HepG2 (cell line): ENCODE results near the gene DCD. TPM values are rescaled to one million over a fixed set of nuclear protein-coding genes. Genes with fewer than 3 reads are reported as not detected.

Experiments
- ATAC-seq: fragments of 200-7000 bp; cut with Tn5 transposase; 3 replicates; pipeline ENCODE4 v1.9.1; 2020; ENCODE audit warnings: mild to moderate bottlenecking, moderate library complexity
- BruUV-seq: library from RNA; stranded (reverse); fragments of 400-500 nt; replicated peaks from 2 replicates; lab custom pipeline; 2021; lab: Mats Ljungman, UMichigan
- CTCF ChIA-PET: fragments of 300-600 bp; formaldehyde crosslinking; extraction: SDS; loops from one replicate; lab custom pipeline; 2021; ENCODE audit warnings: low total read pairs, inconsistent platforms, low intra/inter-chr PET ratio; lab: Yijun Ruan, JAX
- POLR2A ChIA-PET: fragments of 350-600 bp; sonication (Branson Sonifier 250); formaldehyde crosslinking; loops from one replicate; lab custom pipeline; 2020; ENCODE audit warnings: antibody characterized with exemption, inconsistent platforms; lab: Yijun Ruan, JAX
- DNase-seq: peaks from one replicate; pipeline ENCODE4 v3.0.0-alpha.2; 2015; ENCODE audit warnings: low spot score
- FAIRE-seq: peaks from 3 replicates; lab custom pipeline; 2011; peaks lifted over from hg19 to GRCh38; lab: Jason Lieb, UNC
- H2AFZ ChIP-seq: one replicate; pipeline ENCODE4 v1.6.1; 2011; ENCODE audit warnings: low read length, inconsistent platforms
- H3K27ac ChIP-seq: fragments of 300-600 bp; 3 replicates; pipeline ENCODE4 v1.8.0; 2011; ENCODE audit warnings: mixed run types, mild to moderate bottlenecking, mixed read lengths, low read length, inconsistent platforms; ENCODE audit not compliant: insufficient read depth; ENCODE audit errors: extremely low read length
- H3K27me3 ChIP-seq, 2 experiments: fragments of 200-600 bp in 1 of 2; 2 replicates in 1 of 2; 3 replicates in 1 of 2; pipeline versions ENCODE4 v1.6.0 to v1.8.0; 2011; ENCODE audit warnings: low read length in 2 of 2, mild to moderate bottlenecking in 2 of 2, moderate library complexity in 2 of 2, inconsistent platforms in 1 of 2; ENCODE audit not compliant: insufficient read depth in 2 of 2, control insufficient read depth in 1 of 2
- H3K36me3 ChIP-seq, 2 experiments: fragments of 200-600 bp in 1 of 2; replicated peaks in 1 of 2; 2 replicates in 1 of 2; 3 replicates in 1 of 2; pipeline versions ENCODE4 v1.5.1 to v1.8.0; 2011; ENCODE audit warnings: low read length in 2 of 2, inconsistent platforms in 1 of 2; ENCODE audit not compliant: insufficient read depth in 2 of 2, control insufficient read depth in 1 of 2
- H3K4me1 ChIP-seq: 2 replicates; pipeline ENCODE4 v1.5.1; 2012; ENCODE audit warnings: low read length, inconsistent platforms; ENCODE audit not compliant: insufficient read depth
- H3K4me2 ChIP-seq: 2 replicates; pipeline ENCODE4 v1.6.0; 2011; ENCODE audit warnings: low read depth, low read length, inconsistent platforms
- H3K4me3 ChIP-seq, 3 experiments: fragments of 200-600 bp in 1 of 3; sonication (generic), shearing (Covaris generic) in 1 of 3; replicated peaks in 1 of 3; 2 replicates each; pipeline ENCODE4 v1.5.1; 2011 to 2016; ENCODE audit warnings: low read length in 3 of 3, inconsistent platforms in 2 of 3, low read depth in 2 of 3, mild to moderate bottlenecking in 2 of 3, control low read depth in 1 of 3, mixed read lengths in 1 of 3; ENCODE audit not compliant: insufficient read depth in 1 of 3
- H3K79me2 ChIP-seq: one replicate; pipeline ENCODE4 v1.6.1; 2011; ENCODE audit warnings: low read length, inconsistent platforms; ENCODE audit not compliant: insufficient read depth
- H3K9ac ChIP-seq: 2 replicates; pipeline ENCODE4 v1.6.0; 2011; ENCODE audit warnings: mild to moderate bottlenecking, low read depth, low read length, inconsistent platforms; ENCODE audit not compliant: insufficient read depth
- H3K9me3 ChIP-seq: 2 replicates; pipeline ENCODE4 v1.5.1; 2012; ENCODE audit warnings: mild to moderate bottlenecking, low read length
- H4K20me1 ChIP-seq: 2 replicates; pipeline ENCODE4 v1.6.0; 2011; ENCODE audit warnings: inconsistent platforms, mild to moderate bottlenecking, low read length, moderate library complexity; ENCODE audit not compliant: insufficient read depth
- CCAR2 ChIP-seq: fragments of 200-400 bp; formaldehyde crosslinking; optimal IDR thresholded peaks from 2 replicates; pipeline ENCODE3; 2018; ENCODE audit warnings: low read depth, mild to moderate bottlenecking, low read length, moderate library complexity
- CREM ChIP-seq, 2 experiments: sonication (generic) in 1 of 2; formaldehyde crosslinking in 1 of 2; IDR thresholded peaks; 2 replicates each; pipeline versions ENCODE4 v1.4.0 to v1.6.1; 2016 to 2020; ENCODE audit warnings: antibody characterized with exemption in 1 of 2, mild to moderate bottlenecking in 1 of 2, missing genetic modification reagents in 1 of 2
- EED ChIP-seq: sonication (generic); formaldehyde crosslinking; IDR thresholded peaks from 2 replicates; pipeline ENCODE4 v1.5.0; 2020; ENCODE audit warnings: mild to moderate bottlenecking, missing genetic modification reagents
- PAWR ChIP-seq: sonication (generic); formaldehyde crosslinking; IDR thresholded peaks from 2 replicates; pipeline ENCODE4 v1.4.0; 2020; ENCODE audit warnings: missing genetic modification reagents, mild to moderate bottlenecking, borderline replicate concordance
- PAX8 ChIP-seq: sonication (generic); formaldehyde crosslinking; IDR thresholded peaks from 2 replicates; pipeline ENCODE4 v1.8.0; 2022; ENCODE audit warnings: mild to moderate bottlenecking, missing genetic modification reagents, borderline replicate concordance
- SKI ChIP-seq: fragments of 450-650 bp; IDR thresholded peaks from one replicate; pipeline ENCODE4 v1.6.1; 2018; ENCODE audit warnings: mild to moderate bottlenecking; ENCODE audit not compliant: partially characterized antibody
- TCF12 ChIP-seq, 2 experiments: fragments of 450-650 bp in 1 of 2; sonication (generic) in 1 of 2; formaldehyde crosslinking in 1 of 2; IDR thresholded peaks; 2 replicates each; pipeline versions ENCODE4 v1.6.1 to v1.8.0; 2017 to 2022; ENCODE audit warnings: antibody characterized with exemption in 1 of 2, mild to moderate bottlenecking in 1 of 2, missing genetic modification reagents in 1 of 2, moderate library complexity in 1 of 2
- ZBTB42 ChIP-seq: sonication (generic); formaldehyde crosslinking; IDR thresholded peaks from 2 replicates; pipeline ENCODE4 v1.5.0; 2020; ENCODE audit warnings: mild to moderate bottlenecking, missing genetic modification reagents
- ZNF562 ChIP-seq: sonication (generic); formaldehyde crosslinking; IDR thresholded peaks from 2 replicates; pipeline ENCODE4 v1.8.0; 2022; ENCODE audit warnings: missing genetic modification reagents, borderline replicate concordance
- ZNF883 ChIP-seq: sonication (generic); formaldehyde crosslinking; IDR thresholded peaks from 2 replicates; pipeline ENCODE4 v1.5.1; 2020; ENCODE audit warnings: mild to moderate bottlenecking, missing genetic modification reagents; ENCODE audit errors: not compliant biosample characterization
- WGBS: methylation state at CpG from one replicate; pipeline ENCODE4 v1.1.6; 2017; ENCODE audit warnings: low lambda C conversion rate; 5-methylcytosine and 5-hydroxymethylcytosine counted together
- in situ Hi-C: cut with HindIII; loops from 2 replicates; pipeline ENCODE4 v1.10.0; 2017; ENCODE audit warnings: low pct_unique_long_range_greater_than_20kb; ENCODE audit not compliant: extremely low pct_ligation_motif_present
- intact Hi-C: fragments of 100-400 bp; cut with micrococcal nuclease; formaldehyde crosslinking; loops from one replicate; pipeline ENCODE4 v1.10.0; 2022; ENCODE audit not compliant: unreplicated experiment
- polyA plus RNA-seq, 8 experiments: library from polyadenylated mRNA; depleted of rRNA in 3 of 8; stranded (reverse) in 7 of 8; unstranded in 1 of 8; fragments of >200 nt; fragmentation: Illumina TruSeq in 4 of 8; extraction: Trizol in 4 of 8; gene quantifications; 2 replicates each; pipeline versions ENCODE4 v1.2.1 to v1.2.3, GENCODE V29; 2011 to 2016; ENCODE audit warnings: low read depth in 4 of 8, missing spikeins in 1 of 8, mixed read lengths in 1 of 8; ENCODE audit not compliant: insufficient read depth in 1 of 8
- total RNA-seq, 5 experiments: library from RNA; depleted of rRNA; stranded (reverse); fragments of >200 nt; fragmentation: Illumina TruSeq; extraction: Trizol; gene quantifications; 2 replicates each; pipeline ENCODE4 v1.2.3, GENCODE V29; 2016; ENCODE audit warnings: low read depth in 1 of 5
- TF ChIP-seq, protein P1 (sequence below): sonication (generic); formaldehyde crosslinking; IDR thresholded peaks from 2 replicates; pipeline ENCODE4 v1.5.0; 2020; ENCODE audit warnings: missing genetic modification reagents
- TF ChIP-seq, protein P2 (sequence below): sonication (generic); formaldehyde crosslinking; IDR thresholded peaks from 2 replicates; pipeline ENCODE4 v1.4.0; 2020; ENCODE audit warnings: missing genetic modification reagents
- TF ChIP-seq, protein P3 (sequence below): sonication (generic); formaldehyde crosslinking; IDR thresholded peaks from 2 replicates; pipeline ENCODE4 v1.4.0; 2020; ENCODE audit warnings: missing genetic modification reagents
- TF ChIP-seq, protein P4 (sequence below): IDR thresholded peaks from 2 replicates; pipeline ENCODE4 v1.6.1; 2012; ENCODE audit warnings: inconsistent platforms
- TF ChIP-seq, protein P5 (sequence below): sonication (generic); formaldehyde crosslinking; IDR thresholded peaks from 2 replicates; pipeline ENCODE4 v1.4.0; 2020; ENCODE audit warnings: missing genetic modification reagents, mild to moderate bottlenecking, borderline replicate concordance
- TF ChIP-seq, protein P6 (sequence below): sonication (generic); formaldehyde crosslinking; IDR thresholded peaks from 2 replicates; pipeline ENCODE4 v1.4.0; 2020; ENCODE audit warnings: mild to moderate bottlenecking, missing genetic modification reagents
- TF ChIP-seq, protein P7 (sequence below): sonication (generic); formaldehyde crosslinking; IDR thresholded peaks from 2 replicates; pipeline ENCODE4 v1.5.1; 2020; ENCODE audit warnings: missing genetic modification reagents, mild to moderate bottlenecking, borderline replicate concordance

Gene DCD
- total and polyA plus RNA-seq, 2 of the 13 experiments (the other 11 are each of a cell fraction or from before 2014, with no cell fraction given): not detected

DNA sequence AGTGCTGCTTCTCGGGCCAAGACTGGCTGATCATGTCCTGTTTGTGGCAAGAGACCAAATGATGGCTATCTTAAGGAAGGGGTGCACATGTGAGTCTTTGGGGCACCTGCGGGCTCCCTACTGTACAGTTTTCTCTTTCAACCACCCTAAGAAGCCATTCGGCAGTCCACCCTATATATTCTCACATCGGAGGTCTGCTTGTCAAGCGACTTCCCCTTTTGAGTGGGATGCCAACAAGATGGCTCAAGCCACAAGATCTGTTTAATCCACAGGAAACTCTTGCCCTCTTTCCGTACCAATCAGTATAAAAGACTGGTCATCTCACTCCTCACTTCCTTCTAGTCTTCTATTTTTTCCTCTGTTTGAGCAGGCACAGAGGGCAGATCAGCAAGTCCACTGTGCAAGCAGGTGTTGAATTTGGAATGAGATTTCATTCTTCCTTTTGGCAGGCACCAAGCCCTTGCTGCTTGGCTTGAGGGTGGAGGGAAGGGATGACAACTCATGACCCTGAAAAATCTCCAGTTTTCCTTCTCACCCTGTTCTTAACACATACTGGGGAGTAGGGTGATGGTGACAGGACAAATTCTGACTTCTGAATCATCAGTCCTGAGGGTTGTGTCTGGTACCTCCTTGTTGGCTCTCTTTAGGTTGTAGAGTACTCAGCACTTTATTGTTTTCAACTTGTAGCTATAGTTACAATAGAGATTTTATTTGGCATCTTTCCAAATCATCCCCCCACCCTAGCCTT lies 31.1 kb downstream of the DCD start:
- DNase-seq: no peak
- Histone ChIP-seq H3K27ac (no peak overlapping the region), H3K4me2 (no peak overlapping the region), H3K27me3 (no peaks in the 10 kb centered on the region), H3K36me3 (no peaks in the 10 kb centered on the region), H3K9me3 (no peaks in the 10 kb centered on the region), H3K4me3 (no peak overlapping the region), H2AFZ (no peak overlapping the region), H3K9ac (no peak overlapping the region), H3K79me2 (no peaks in the 10 kb centered on the region), H4K20me1 (no peaks in the 10 kb centered on the region), H3K4me1 (no peaks in the 10 kb centered on the region)
- intact Hi-C loops (no loop called here), in situ Hi-C loops (no loop called here)
- 19% methylated on average over 6 of the region's 6 CpGs for WGBS
- no peak for ATAC-seq
- ChIA-PET POLR2A (no interaction called here), CTCF (no interaction called here)
- FAIRE-seq: no peak
- no TSS peak for BruUV-seq
- TF ChIP-seq, protein P1, sequence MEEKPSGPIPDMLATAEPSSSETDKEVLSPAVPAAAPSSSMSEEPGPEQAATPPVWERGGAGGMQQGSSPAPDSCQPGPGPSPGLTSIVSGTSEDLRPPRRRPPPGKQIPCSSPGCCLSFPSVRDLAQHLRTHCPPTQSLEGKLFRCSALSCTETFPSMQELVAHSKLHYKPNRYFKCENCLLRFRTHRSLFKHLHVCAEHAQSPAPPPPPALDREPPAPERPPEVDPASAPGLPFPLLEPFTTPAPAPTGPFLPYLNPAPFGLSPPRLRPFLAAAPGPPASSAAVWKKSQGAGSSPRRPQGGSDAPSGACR: no peak
- TF ChIP-seq, protein P2, sequence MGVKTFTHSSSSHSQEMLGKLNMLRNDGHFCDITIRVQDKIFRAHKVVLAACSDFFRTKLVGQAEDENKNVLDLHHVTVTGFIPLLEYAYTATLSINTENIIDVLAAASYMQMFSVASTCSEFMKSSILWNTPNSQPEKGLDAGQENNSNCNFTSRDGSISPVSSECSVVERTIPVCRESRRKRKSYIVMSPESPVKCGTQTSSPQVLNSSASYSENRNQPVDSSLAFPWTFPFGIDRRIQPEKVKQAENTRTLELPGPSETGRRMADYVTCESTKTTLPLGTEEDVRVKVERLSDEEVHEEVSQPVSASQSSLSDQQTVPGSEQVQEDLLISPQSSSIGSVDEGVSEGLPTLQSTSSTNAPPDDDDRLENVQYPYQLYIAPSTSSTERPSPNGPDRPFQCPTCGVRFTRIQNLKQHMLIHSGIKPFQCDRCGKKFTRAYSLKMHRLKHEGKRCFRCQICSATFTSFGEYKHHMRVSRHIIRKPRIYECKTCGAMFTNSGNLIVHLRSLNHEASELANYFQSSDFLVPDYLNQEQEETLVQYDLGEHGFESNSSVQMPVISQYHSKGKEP (CRISPR knock-in tag): no peak
- TF ChIP-seq ZBTB42 (CRISPR knock-in tag) (no peak), PAX8 (CRISPR knock-in tag) (no peak), ZNF562 (CRISPR knock-in tag) (no peak), CCAR2 (no peak), SKI (no peak), CREM (IDR thresholded peaks at IDR 0.05) (no peak), CREM (CRISPR knock-in tag; IDR thresholded peaks at IDR 0.05) (no peak), EED (CRISPR knock-in tag) (no peak), PAWR (CRISPR knock-in tag) (no peak), TCF12 (IDR thresholded peaks at IDR 0.05) (no peak), TCF12 (CRISPR knock-in tag; IDR thresholded peaks at IDR 0.05) (no peak), ZNF883 (CRISPR knock-in tag) (no peak)
- TF ChIP-seq, protein P3, sequence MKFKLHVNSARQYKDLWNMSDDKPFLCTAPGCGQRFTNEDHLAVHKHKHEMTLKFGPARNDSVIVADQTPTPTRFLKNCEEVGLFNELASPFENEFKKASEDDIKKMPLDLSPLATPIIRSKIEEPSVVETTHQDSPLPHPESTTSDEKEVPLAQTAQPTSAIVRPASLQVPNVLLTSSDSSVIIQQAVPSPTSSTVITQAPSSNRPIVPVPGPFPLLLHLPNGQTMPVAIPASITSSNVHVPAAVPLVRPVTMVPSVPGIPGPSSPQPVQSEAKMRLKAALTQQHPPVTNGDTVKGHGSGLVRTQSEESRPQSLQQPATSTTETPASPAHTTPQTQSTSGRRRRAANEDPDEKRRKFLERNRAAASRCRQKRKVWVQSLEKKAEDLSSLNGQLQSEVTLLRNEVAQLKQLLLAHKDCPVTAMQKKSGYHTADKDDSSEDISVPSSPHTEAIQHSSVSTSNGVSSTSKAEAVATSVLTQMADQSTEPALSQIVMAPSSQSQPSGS (CRISPR knock-in tag): no peak
- TF ChIP-seq, protein P4, sequence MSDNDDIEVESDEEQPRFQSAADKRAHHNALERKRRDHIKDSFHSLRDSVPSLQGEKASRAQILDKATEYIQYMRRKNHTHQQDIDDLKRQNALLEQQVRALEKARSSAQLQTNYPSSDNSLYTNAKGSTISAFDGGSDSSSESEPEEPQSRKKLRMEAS: no peak
- TF ChIP-seq, protein P5, sequence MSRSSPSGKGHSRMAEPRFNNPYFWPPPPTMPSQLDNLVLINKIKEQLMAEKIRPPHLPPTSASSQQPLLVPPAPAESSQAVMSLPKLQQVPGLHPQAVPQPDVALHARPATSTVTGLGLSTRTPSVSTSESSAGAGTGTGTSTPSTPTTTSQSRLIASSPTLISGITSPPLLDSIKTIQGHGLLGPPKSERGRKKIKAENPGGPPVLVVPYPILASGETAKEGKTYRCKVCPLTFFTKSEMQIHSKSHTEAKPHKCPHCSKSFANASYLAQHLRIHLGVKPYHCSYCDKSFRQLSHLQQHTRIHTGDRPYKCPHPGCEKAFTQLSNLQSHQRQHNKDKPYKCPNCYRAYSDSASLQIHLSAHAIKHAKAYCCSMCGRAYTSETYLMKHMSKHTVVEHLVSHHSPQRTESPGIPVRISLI (CRISPR knock-in tag): no peak
- TF ChIP-seq, protein P6, sequence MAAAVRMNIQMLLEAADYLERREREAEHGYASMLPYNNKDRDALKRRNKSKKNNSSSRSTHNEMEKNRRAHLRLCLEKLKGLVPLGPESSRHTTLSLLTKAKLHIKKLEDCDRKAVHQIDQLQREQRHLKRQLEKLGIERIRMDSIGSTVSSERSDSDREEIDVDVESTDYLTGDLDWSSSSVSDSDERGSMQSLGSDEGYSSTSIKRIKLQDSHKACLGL (CRISPR knock-in tag): no peak
- TF ChIP-seq, protein P7, sequence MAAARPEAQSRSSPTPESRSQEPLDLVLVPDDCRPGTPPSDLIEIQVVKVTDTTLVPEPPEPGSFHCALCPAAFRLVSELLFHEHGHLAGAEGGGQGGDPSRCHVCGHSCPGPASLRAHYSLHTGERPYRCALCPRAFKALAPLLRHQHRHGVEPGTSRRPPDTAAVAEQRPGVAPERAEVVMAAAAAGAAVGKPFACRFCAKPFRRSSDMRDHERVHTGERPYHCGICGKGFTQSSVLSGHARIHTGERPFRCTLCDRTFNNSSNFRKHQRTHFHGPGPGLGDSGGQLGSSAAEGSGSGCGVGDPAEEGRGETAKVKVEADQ (CRISPR knock-in tag): no peak
